Naive thymus-derived CD4-positive, alpha-beta T cell (primary cell): ENCODE measurements around the gene MS4A1. TPM values are rescaled to one million over a fixed set of nuclear protein-coding genes. Genes with fewer than 3 reads are reported as not detected.
"Not testable (repeated sequence)": the region's sequence is repeated elsewhere in the genome, so short reads cannot be mapped to it uniquely, and the experiment has no call there.

Experiments
- ATAC-seq: fragments of 150-1000 bp; cut with Tn5 transposase; 2 replicates; pipeline ENCODE4 v1.10.0; 2021; ENCODE audit warnings: mild to moderate bottlenecking, moderate library complexity
- CTCF ChIA-PET: fragments of 350-600 bp; sonication (Branson Sonifier 250); formaldehyde crosslinking; loops from one replicate; lab custom pipeline; 2021; ENCODE audit warnings: antibody characterized with exemption; lab: Charles Lee
- POLR2A ChIA-PET: fragments of 350-600 bp; sonication (Branson Sonifier 250); formaldehyde crosslinking; loops from one replicate; lab custom pipeline; 2021; ENCODE audit warnings: antibody characterized with exemption, inconsistent platforms; lab: Charles Lee
- DNase-seq, 9 donors: peaks; one replicate each; pipeline versions ENCODE4 v3.0.0 to v3.0.0-alpha.2; 2020 to 2022; ENCODE audit warnings: mixed read lengths in 1 of 9
- H3K27ac ChIP-seq: one replicate; pipeline ENCODE4 v1.7.0; 2013; ENCODE audit warnings: mild to moderate bottlenecking, low read depth, low read length, moderate library complexity
- H3K27me3 ChIP-seq, 2 donors: one replicate each; pipeline ENCODE4 v1.7.0; 2013; ENCODE audit warnings: low read length in 2 of 2, mild to moderate bottlenecking in 2 of 2, moderate library complexity in 2 of 2; ENCODE audit not compliant: control insufficient read depth in 2 of 2, insufficient read depth in 2 of 2
- H3K36me3 ChIP-seq, 3 experiments: 1 replicate in 2 of 3; 2 replicates in 1 of 3; pipeline ENCODE4 v1.7.0; 2013; ENCODE audit warnings: low read length in 3 of 3, mild to moderate bottlenecking in 3 of 3, moderate library complexity in 1 of 3; ENCODE audit not compliant: insufficient read depth in 3 of 3, control insufficient read depth in 2 of 3
- H3K4me1 ChIP-seq, 2 donors: one replicate each; pipeline ENCODE4 v1.7.0; 2013; ENCODE audit warnings: low read length in 2 of 2, mild to moderate bottlenecking in 2 of 2, moderate library complexity in 1 of 2; ENCODE audit not compliant: control insufficient read depth in 2 of 2, insufficient read depth in 2 of 2
- H3K4me3 ChIP-seq: 2 replicates; pipeline ENCODE4 v1.7.0; 2013; ENCODE audit warnings: mild to moderate bottlenecking, low read length
- H3K9me3 ChIP-seq, 3 experiments: 1 replicate in 2 of 3; 2 replicates in 1 of 3; pipeline ENCODE4 v1.7.0; 2013; ENCODE audit warnings: low read length in 3 of 3; ENCODE audit not compliant: control insufficient read depth in 2 of 3
- H3K27ac Mint-ChIP-seq, 9 donors: one replicate each; pipeline ENCODE4 v1.8.0; 2020 to 2022; ENCODE audit warnings: mixed read lengths in 9 of 9, mild to moderate bottlenecking in 8 of 9, moderate library complexity in 5 of 9, inconsistent platforms in 2 of 9
- H3K27me3 Mint-ChIP-seq, 5 donors: one replicate each; pipeline ENCODE4 v1.8.0; 2021 to 2022; ENCODE audit warnings: mixed read lengths in 5 of 5, mild to moderate bottlenecking in 1 of 5
- H3K36me3 Mint-ChIP-seq, 5 donors: one replicate each; pipeline ENCODE4 v1.8.0; 2020 to 2022; ENCODE audit warnings: mixed read lengths in 5 of 5, mild to moderate bottlenecking in 3 of 5, inconsistent platforms in 1 of 5
- H3K4me1 Mint-ChIP-seq, 7 donors: one replicate each; pipeline ENCODE4 v1.8.0; 2020 to 2022; ENCODE audit warnings: mixed read lengths in 7 of 7, mild to moderate bottlenecking in 3 of 7, inconsistent platforms in 1 of 7
- H3K4me3 Mint-ChIP-seq, 10 donors: one replicate each; pipeline ENCODE4 v1.8.0; 2020 to 2022; ENCODE audit warnings: mild to moderate bottlenecking in 10 of 10, mixed read lengths in 10 of 10, moderate library complexity in 6 of 10, inconsistent platforms in 2 of 10
- H3K9me3 Mint-ChIP-seq, 11 donors: one replicate each; pipeline ENCODE4 v1.8.0; 2020 to 2022; ENCODE audit warnings: mixed read lengths in 11 of 11, mild to moderate bottlenecking in 4 of 11, inconsistent platforms in 1 of 11, moderate library complexity in 1 of 11
- intact Hi-C, 2 donors: fragments of 100-400 bp; cut with micrococcal nuclease; formaldehyde crosslinking; loops; one replicate each; pipeline ENCODE4 v1.15.1; 2023
- polyA plus RNA-seq, 2 donors: library from polyadenylated mRNA; unstranded; fragments of 300-500 nt; fragmentation: Illumina TruSeq; gene quantifications; one replicate each; pipeline ENCODE4 v1.2.3, GENCODE V29; 2021
- total RNA-seq, 6 experiments: library from RNA in 5 of 6; stranded (reverse) in 5 of 6; gene quantifications; 1 replicate in 5 of 6; 2 replicates in 1 of 6; pipeline ENCODE4 v1.2.3 and lab custom pipeline; 2021 to 2026

The MS4A1 gene
- total and polyA plus RNA-seq, 7 experiments from 2014 or later: 0.92 to 22.1 (median 1.4) TPM; not detected in 1

- POLR2A ChIA-PET: no interaction called here
These were observed 8.6 kb upstream of the MS4A1 start for GRCh38 chr11:60447070-60447469.

DNA sequence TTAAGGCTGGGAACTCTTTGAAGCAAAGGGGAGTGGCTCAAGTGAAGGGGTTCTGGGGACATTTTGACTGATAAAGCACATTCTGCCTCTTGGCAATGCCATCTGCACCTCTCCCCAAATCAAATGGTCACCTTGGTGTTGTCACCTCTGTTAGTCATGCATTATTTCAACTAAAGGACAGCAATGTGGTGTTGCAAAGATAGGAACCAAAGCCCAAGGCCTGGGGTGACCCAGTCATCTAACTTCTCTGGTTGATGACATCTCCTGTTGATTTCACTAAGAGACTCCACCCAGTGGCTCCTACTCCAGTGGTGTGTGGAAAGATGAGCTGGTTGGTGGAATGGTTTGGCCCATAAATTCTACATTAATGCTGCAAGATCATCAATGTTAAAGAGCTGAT is 7.8 kb upstream of the MS4A1 start:
- intact Hi-C loops: loop anchor here in 1 of 2 donors (5.0 kb wide), 1 partner anchor 54 kb away; no protein-coding TSS in a partner anchor
- Mint-ChIP-seq H3K27ac (peak overlapping the region in 1 of 9 donors; percentile 32), H3K27me3 (no peaks in the 10 kb centered on the region), H3K9me3 (peaks cover 0 to 11% (median 4%) of the 10 kb centered on the region in 11 donors), H3K4me1 (peaks cover 13 to 26% (median 19%) of the 10 kb centered on the region in 7 donors), H3K4me3 (peak overlapping the region in 1 of 10 donors; percentile 12), H3K36me3 (no peaks in the 10 kb centered on the region)
- ChIA-PET POLR2A (no interaction called here), CTCF (no interaction called here)
- no peaks in the 10 kb centered on the region for H3K27me3 ChIP-seq
- H3K4me3 ChIP-seq: no peak overlapping the region
- H3K36me3 ChIP-seq: no peaks in the 10 kb centered on the region
- H3K4me1 ChIP-seq: peaks cover 6 to 10% of the 10 kb centered on the region in 2 donors
- DNase-seq (no peak), ATAC-seq (no peak)
- no peaks in the 10 kb centered on the region for H3K9me3 ChIP-seq
- no peak overlapping the region for H3K27ac ChIP-seq

More at GRCh38 chr11:60447070-60447469, 8.6 kb upstream of the MS4A1 start:
- Mint-ChIP-seq H3K27ac (peak overlapping the region in 6 of 9 donors; percentile 47 to 96 (median 89)), H3K4me1 (peaks cover 13 to 29% (median 19%) of the 10 kb centered on the region in 7 donors), H3K4me3 (peak overlapping the region in 5 of 10 donors; percentile 71 to 97 (median 90)), H3K9me3 (peaks cover 0 to 9% (median 4%) of the 10 kb centered on the region in 11 donors), H3K36me3 (peaks cover 0 to 2% (median 0%) of the 10 kb centered on the region in 5 donors), H3K27me3 (no peaks in the 10 kb centered on the region)
- H3K4me1 ChIP-seq: peaks cover 6 to 10% of the 10 kb centered on the region in 2 donors
- ATAC-seq (no peak), DNase-seq (no peak)
- H3K4me3 ChIP-seq: peak overlapping the region; percentile 46
- no peaks in the 10 kb centered on the region for H3K27me3 ChIP-seq
- no peaks in the 10 kb centered on the region for H3K36me3 ChIP-seq
- intact Hi-C loops: loop anchor here in 1 of 2 donors (5.0 kb wide), 1 partner anchor 55 kb away; no protein-coding TSS in a partner anchor
- no peaks in the 10 kb centered on the region for H3K9me3 ChIP-seq
- no peak overlapping the region for H3K27ac ChIP-seq
- CTCF ChIA-PET: no interaction called here

- Mint-ChIP-seq H3K9me3 (peaks cover 0 to 11% (median 4%) of the 10 kb centered on the region in 11 donors), H3K4me1 (peaks cover 7 to 17% (median 12%) of the 10 kb centered on the region in 7 donors)
- H3K27ac ChIP-seq, CTCF ChIA-PET, intact Hi-C loops, H3K36me3 Mint-ChIP-seq, H3K36me3 ChIP-seq, H3K27ac Mint-ChIP-seq, H3K9me3 ChIP-seq, H3K4me3 Mint-ChIP-seq, ATAC-seq, H3K27me3 Mint-ChIP-seq, DNase-seq, H3K4me3 ChIP-seq, H3K27me3 ChIP-seq, POLR2A ChIA-PET: not testable (repeated sequence)
- peaks cover 5 to 15% of the 10 kb centered on the region in 2 donors for H3K4me1 ChIP-seq
These were observed 4.5 kb upstream of the MS4A1 start for GRCh38 chr11:60451185-60451584.

DNA sequence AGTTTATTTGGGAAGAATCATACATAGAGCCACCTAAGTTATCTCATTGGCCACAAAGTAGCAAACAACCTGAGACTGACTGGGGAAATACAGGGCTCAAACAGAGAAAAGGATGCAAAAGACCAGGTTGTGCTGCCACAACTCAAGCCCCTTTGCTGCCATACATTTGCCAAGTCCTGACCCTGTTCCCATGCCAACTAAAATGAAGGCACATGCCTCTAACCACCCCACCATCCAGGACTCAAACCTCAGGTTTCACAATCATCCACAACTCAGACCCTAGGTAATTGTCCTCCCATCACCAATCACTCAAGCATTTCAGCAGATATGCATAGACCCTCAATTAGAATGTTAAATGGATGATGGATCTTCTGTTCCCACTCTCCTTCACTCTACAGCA is 1.4 kb upstream of the MS4A1 start:
- peaks cover 0 to 5% (median 0%) of the 10 kb centered on the region in 7 donors for H3K4me1 Mint-ChIP-seq
- DNase-seq (no peak), ATAC-seq (no peak)
- no peak overlapping the region for H3K4me3 Mint-ChIP-seq
- H3K36me3 Mint-ChIP-seq: no peaks in the 10 kb centered on the region
- H3K9me3 ChIP-seq: no peaks in the 10 kb centered on the region
- intact Hi-C loops: no loop called here
- H3K4me1 ChIP-seq: peaks cover 0 to 10% of the 10 kb centered on the region in 2 donors
- no peak overlapping the region for H3K4me3 ChIP-seq
- H3K9me3 Mint-ChIP-seq: peaks cover 0 to 11% (median 4%) of the 10 kb centered on the region in 11 donors
- no peaks in the 10 kb centered on the region for H3K27me3 ChIP-seq
- no peaks in the 10 kb centered on the region for H3K36me3 ChIP-seq
- CTCF ChIA-PET: no interaction called here
- H3K27me3 Mint-ChIP-seq: peaks cover 3 to 25% (median 6%) of the 10 kb centered on the region in 5 donors
- POLR2A ChIA-PET: no interaction called here
- no peak overlapping the region for H3K27ac ChIP-seq
- H3K27ac Mint-ChIP-seq: no peak overlapping the region

- Histone ChIP-seq H3K36me3 (no peaks in the 10 kb centered on the region), H3K4me3 (no peak overlapping the region), H3K9me3 (no peaks in the 10 kb centered on the region), H3K27ac (no peak overlapping the region), H3K4me1 (peaks cover 0 to 10% of the 10 kb centered on the region in 2 donors), H3K27me3 (no peaks in the 10 kb centered on the region)
- POLR2A ChIA-PET: no interaction called here
- intact Hi-C loops: no loop called here
- CTCF ChIA-PET: no interaction called here
- Mint-ChIP-seq H3K9me3 (peaks cover 0 to 2% (median 0%) of the 10 kb centered on the region in 11 donors), H3K4me1 (peaks cover 0 to 5% (median 0%) of the 10 kb centered on the region in 7 donors), H3K27ac (no peak overlapping the region), H3K27me3 (peaks cover 3 to 28% (median 6%) of the 10 kb centered on the region in 5 donors), H3K4me3 (peak overlapping the region in 1 of 10 donors; percentile 9), H3K36me3 (no peaks in the 10 kb centered on the region)
- ATAC-seq (no peak), DNase-seq (no peak)
These were observed 1.9 kb downstream of the MS4A1 start for GRCh38 chr11:60457576-60457975.

GRCh38 chr11:60459345-60459744 is 3.7 kb downstream of the MS4A1 start:
- no peak overlapping the region for H3K27ac Mint-ChIP-seq
- ATAC-seq (no peak), DNase-seq (no peak)
- Histone ChIP-seq H3K27ac (no peak overlapping the region), H3K27me3 (no peaks in the 10 kb centered on the region), H3K4me3 (no peak overlapping the region), H3K36me3 (no peaks in the 10 kb centered on the region), H3K4me1 (peaks cover 0 to 10% of the 10 kb centered on the region in 2 donors), H3K9me3 (no peaks in the 10 kb centered on the region)
- H3K9me3 Mint-ChIP-seq: peaks cover 0 to 2% (median 0%) of the 10 kb centered on the region in 11 donors
- intact Hi-C loops: no loop called here
- H3K36me3 Mint-ChIP-seq: no peaks in the 10 kb centered on the region
- ChIA-PET POLR2A (no interaction called here), CTCF (no interaction called here)
- no peak overlapping the region for H3K4me3 Mint-ChIP-seq
- peaks cover 4 to 22% (median 10%) of the 10 kb centered on the region in 5 donors for H3K27me3 Mint-ChIP-seq
- peaks cover 0 to 5% (median 0%) of the 10 kb centered on the region in 7 donors for H3K4me1 Mint-ChIP-seq

DNA sequence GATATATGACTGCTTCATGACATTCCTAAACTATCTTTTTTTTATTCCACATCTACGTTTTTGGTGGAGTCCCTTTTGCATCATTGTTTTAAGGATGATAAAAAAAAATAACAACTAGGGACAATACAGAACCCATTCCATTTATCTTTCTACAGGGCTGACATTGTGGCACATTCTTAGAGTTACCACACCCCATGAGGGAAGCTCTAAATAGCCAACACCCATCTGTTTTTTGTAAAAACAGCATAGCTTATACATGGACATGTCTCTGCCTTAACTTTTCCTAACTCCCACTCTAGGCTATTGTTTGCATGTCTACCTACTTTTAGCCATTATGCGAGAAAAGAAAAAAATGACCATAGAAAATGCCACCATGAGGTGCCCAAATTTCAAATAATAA is 13.2 kb downstream of the MS4A1 start:
- no peaks in the 10 kb centered on the region for H3K9me3 ChIP-seq
- H3K4me3 ChIP-seq: no peak overlapping the region
- Mint-ChIP-seq H3K9me3 (peaks cover 0 to 5% (median 0%) of the 10 kb centered on the region in 11 donors), H3K4me3 (no peak overlapping the region), H3K36me3 (no peaks in the 10 kb centered on the region), H3K27me3 (peaks cover 11 to 45% (median 22%) of the 10 kb centered on the region in 5 donors), H3K4me1 (peaks cover 0 to 2% (median 0%) of the 10 kb centered on the region in 7 donors), H3K27ac (no peak overlapping the region)
- H3K27ac ChIP-seq: no peak overlapping the region
- no peak for DNase-seq
- H3K27me3 ChIP-seq: no peaks in the 10 kb centered on the region
- ATAC-seq: no peak
- ChIA-PET CTCF (no interaction called here), POLR2A (no interaction called here)
- H3K36me3 ChIP-seq: no peaks in the 10 kb centered on the region
- intact Hi-C loops: no loop called here
- H3K4me1 ChIP-seq: no peaks in the 10 kb centered on the region
